SH-SY5Y (cell line): ENCODE data around the gene FUCA2.

ENCODE experiments used
- GATA2 ChIP-seq: IDR thresholded peaks from 2 replicates; pipeline ENCODE4 v1.6.1; 2011; ENCODE audit warnings: mild to moderate bottlenecking, low read depth, low read length
- GATA3 ChIP-seq: IDR thresholded peaks from 2 replicates; pipeline ENCODE4 v1.6.1; 2011; ENCODE audit warnings: low read depth, mild to moderate bottlenecking, low read length, moderate library complexity

DNA sequence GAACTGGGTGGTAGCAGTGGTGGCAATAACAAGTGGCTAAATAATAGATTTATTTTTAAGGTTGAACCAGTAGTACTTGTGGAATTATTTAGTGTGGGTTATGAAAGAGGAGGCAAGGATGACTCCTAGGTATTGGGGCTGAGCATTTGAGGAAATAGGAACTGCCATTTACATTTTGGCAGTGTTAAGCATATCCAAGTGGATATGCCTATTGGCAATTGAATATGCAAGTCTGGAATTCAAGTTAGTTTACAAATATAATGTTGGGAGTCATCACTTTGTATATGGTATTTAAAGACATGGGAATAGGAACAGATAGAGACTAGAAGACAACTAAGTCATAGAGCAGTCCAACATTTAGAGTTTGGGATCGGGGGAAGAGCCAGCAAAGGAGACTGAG is 35.0 kb downstream of the FUCA2 start:
- TF ChIP-seq GATA3 (no peak), GATA2 (no peak)
